HepG2 (cell line): ENCODE measurements around the gene LRIG1. TPM values are rescaled to one million over a fixed set of nuclear protein-coding genes. Genes with fewer than 3 reads are reported as not detected.

Source experiments
- ARID4A ChIP-seq: sonication (generic); formaldehyde crosslinking; IDR thresholded peaks from 2 replicates; pipeline ENCODE4 v1.5.0; 2020; ENCODE audit warnings: mild to moderate bottlenecking, missing genetic modification reagents, borderline replicate concordance
- ARID5B ChIP-seq: IDR thresholded peaks from 2 replicates; pipeline ENCODE4 v1.4.0; 2020; ENCODE audit warnings: mild to moderate bottlenecking, missing genetic modification reagents
- ASH2L ChIP-seq: fragments of 300-600, 200-600 bp; sonication (generic); IDR thresholded peaks from 2 replicates; pipeline ENCODE4 v1.7.0; 2017; ENCODE audit warnings: low read depth, mild to moderate bottlenecking, moderate library complexity, mixed read lengths, low read length; ENCODE audit not compliant: insufficient read length
- ATAD3A ChIP-seq: sonication (generic); formaldehyde crosslinking; IDR thresholded peaks from 2 replicates; pipeline ENCODE4 v1.4.0; 2020; ENCODE audit warnings: missing genetic modification reagents
- CCDC6 ChIP-seq: sonication (generic); formaldehyde crosslinking; IDR thresholded peaks from 2 replicates; pipeline ENCODE4 v1.8.1; 2022; ENCODE audit warnings: mild to moderate bottlenecking, missing genetic modification reagents, moderate library complexity
- E2F5 ChIP-seq: sonication (generic); formaldehyde crosslinking; conservative IDR thresholded peaks from 2 replicates; pipeline ENCODE4 v1.4.0; 2020; ENCODE audit warnings: missing genetic modification reagents
- GTF3A ChIP-seq: sonication (generic); formaldehyde crosslinking; conservative IDR thresholded peaks from 2 replicates; pipeline ENCODE4 v1.4.0; 2020; ENCODE audit warnings: mild to moderate bottlenecking, missing genetic modification reagents
- HNRNPUL1 ChIP-seq: fragments of 200-400 bp; formaldehyde crosslinking; IDR thresholded peaks from 2 replicates; pipeline ENCODE4 v1.6.1; 2017; ENCODE audit warnings: low read depth, mild to moderate bottlenecking, low read length, moderate library complexity
- MAFK ChIP-seq, 2 experiments: IDR thresholded peaks in 1 of 2; conservative IDR thresholded peaks in 1 of 2; 2 replicates each; pipeline ENCODE4 v1.6.1; 2011; ENCODE audit warnings: improper control_type of control experiment in 2 of 2, low read length in 2 of 2
- MIER2 ChIP-seq: IDR thresholded peaks from 2 replicates; pipeline ENCODE4 v1.6.1; 2016; ENCODE audit warnings: missing biosample characterization, missing genetic modification reagents
- PPARG ChIP-seq: conservative IDR thresholded peaks from 2 replicates; pipeline ENCODE4 v1.6.1; 2016; ENCODE audit warnings: missing biosample characterization, missing genetic modification reagents
- RBAK ChIP-seq: sonication (generic); formaldehyde crosslinking; IDR thresholded peaks from 2 replicates; pipeline ENCODE4 v1.5.1; 2020; ENCODE audit warnings: mild to moderate bottlenecking, missing genetic modification reagents
- RCOR2 ChIP-seq: IDR thresholded peaks from 2 replicates; pipeline ENCODE4 v1.6.1; 2016; ENCODE audit warnings: missing biosample characterization, missing genetic modification reagents
- SALL1 ChIP-seq: sonication (generic); formaldehyde crosslinking; IDR thresholded peaks from 2 replicates; pipeline ENCODE4 v1.8.0; 2022; ENCODE audit warnings: mild to moderate bottlenecking, missing genetic modification reagents
- SMAD3 ChIP-seq: sonication (generic); formaldehyde crosslinking; IDR thresholded peaks from 2 replicates; pipeline ENCODE4 v1.4.0; 2020; ENCODE audit warnings: missing genetic modification reagents
- SMAD9 ChIP-seq: sonication (generic); formaldehyde crosslinking; IDR thresholded peaks from 2 replicates; pipeline ENCODE4 v1.5.1; 2020; ENCODE audit warnings: mild to moderate bottlenecking, missing genetic modification reagents
- ZNF205 ChIP-seq: IDR thresholded peaks from 2 replicates; pipeline ENCODE4 v1.6.1; 2018; ENCODE audit warnings: missing biosample characterization, missing genetic modification reagents
- ZNF30 ChIP-seq: sonication (generic); formaldehyde crosslinking; IDR thresholded peaks from 2 replicates; pipeline ENCODE4 v1.5.0; 2020; ENCODE audit warnings: mild to moderate bottlenecking, missing genetic modification reagents
- polyA plus RNA-seq, 8 experiments: library from polyadenylated mRNA; depleted of rRNA in 3 of 8; stranded (reverse) in 7 of 8; unstranded in 1 of 8; fragments of >200 nt; fragmentation: Illumina TruSeq in 4 of 8; extraction: Trizol in 4 of 8; gene quantifications; 2 replicates each; pipeline versions ENCODE4 v1.2.1 to v1.2.3, GENCODE V29; 2011 to 2016; ENCODE audit warnings: low read depth in 4 of 8, missing spikeins in 1 of 8, mixed read lengths in 1 of 8; ENCODE audit not compliant: insufficient read depth in 1 of 8
- total RNA-seq, 5 experiments: library from RNA; depleted of rRNA; stranded (reverse); fragments of >200 nt; fragmentation: Illumina TruSeq; extraction: Trizol; gene quantifications; 2 replicates each; pipeline ENCODE4 v1.2.3, GENCODE V29; 2016; ENCODE audit warnings: low read depth in 1 of 5

LRIG1 gene
- total and polyA plus RNA-seq, 2 of the 13 experiments (the other 11 are each of a cell fraction or from before 2014, with no cell fraction given), result 17.8 to 24.8 TPM

- TF ChIP-seq E2F5 (CRISPR knock-in tag) (no peak), SMAD9 (CRISPR knock-in tag) (no peak), SALL1 (peak; percentile 41; the same call in 1 of the 2 replicates), HNRNPUL1 (0 out of 2 replicates have a peak, but pooled peaks have one; percentile 53), RBAK (CRISPR knock-in tag) (no peak), GTF3A (no peak), ARID4A (CRISPR knock-in tag) (0 out of 2 replicates have a peak, but pooled peaks have one; percentile 14), MAFK (conservative IDR thresholded peaks at IDR 0.05 in 1 of 2, IDR thresholded peaks at IDR 0.05 in 1 of 2; ENCODE audit: low read length in 2 of 2) (0 out of 4 replicates have a peak, but pooled peaks have one; percentile 11 to 16), MIER2 (no peak), ZNF205 (CRISPR knock-in tag) (no peak), PPARG (CRISPR knock-in tag) (0 out of 2 replicates have a peak, but pooled peaks have one; percentile 28), CCDC6 (CRISPR knock-in tag) (no peak), ATAD3A (CRISPR knock-in tag) (no peak), ASH2L (no peak), ARID5B (CRISPR knock-in tag) (0 out of 2 replicates have a peak, but pooled peaks have one; percentile 21), ZNF30 (no peak), SMAD3 (no peak), RCOR2 (CRISPR knock-in tag) (no peak)
Observed at GRCh38 chr3:66504850-66505641, 4.2 kb upstream of the LRIG1 start (continued).
